Neuron (in vitro differentiated cells): ENCODE measurements around the gene DNLZ.
A peak's percentile ranks its signal among the peaks of the same experiment; 100 is the strongest.

Experiments
- H2AFZ ChIP-seq: one replicate; pipeline ENCODE4 v1.6.1; 2013; ENCODE audit warnings: low read depth, mild to moderate bottlenecking, inconsistent platforms, low read length, moderate library complexity
- H3K27me3 ChIP-seq: one replicate; pipeline ENCODE4 v1.6.1; 2013; ENCODE audit warnings: low read length; ENCODE audit not compliant: insufficient read depth
- H3K36me3 ChIP-seq: one replicate; pipeline ENCODE4 v1.6.1; 2013; ENCODE audit warnings: low read length; ENCODE audit not compliant: insufficient read depth
- H3K4me1 ChIP-seq: one replicate; pipeline ENCODE4 v1.6.1; 2013; ENCODE audit warnings: low read length; ENCODE audit not compliant: insufficient read depth
- H3K4me3 ChIP-seq: 2 replicates; pipeline ENCODE4 v1.5.1; 2013; ENCODE audit warnings: mild to moderate bottlenecking, low read length, moderate library complexity
- H3K9me3 ChIP-seq: one replicate; pipeline ENCODE4 v1.6.1; 2013; ENCODE audit warnings: low read length

Gene DNLZ

DNA sequence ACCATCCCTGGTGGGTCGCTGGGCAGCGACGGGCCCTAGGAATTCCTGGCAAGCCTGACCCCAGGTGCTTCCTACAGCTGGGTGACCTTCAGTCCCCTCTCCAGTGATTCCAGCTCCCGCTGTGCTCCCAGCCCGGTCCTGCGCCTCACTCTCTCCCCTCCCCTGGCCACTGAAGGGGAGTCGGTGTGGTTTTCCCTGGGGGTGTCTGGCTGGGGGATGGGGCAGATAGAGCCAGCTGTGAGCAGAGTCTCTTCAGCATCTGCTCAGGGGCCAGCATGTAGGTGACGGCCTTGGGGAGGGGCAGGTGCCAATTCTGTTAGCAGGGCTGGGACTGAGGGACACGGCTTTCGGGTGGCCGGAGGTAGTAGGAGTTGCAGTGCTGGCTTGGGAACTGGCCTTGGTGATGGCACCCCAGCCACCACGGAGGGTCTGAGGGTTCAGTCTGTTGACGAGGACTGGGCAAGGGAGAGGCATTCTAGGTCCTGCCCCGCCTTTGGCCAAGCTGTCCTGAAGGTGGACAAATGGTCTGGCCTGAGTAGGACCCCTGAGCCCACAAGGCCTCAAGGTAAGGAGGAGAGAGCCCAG lies 33.0 kb downstream of the DNLZ start:
- Histone ChIP-seq H3K9me3 (no peaks in the 10 kb centered on the region), H3K4me3 (no peak overlapping the region), H2AFZ (no peak overlapping the region), H3K36me3 (peaks cover 10% of the 10 kb centered on the region), H3K27me3 (peaks cover 2% of the 10 kb centered on the region), H3K4me1 (peaks cover 34% of the 10 kb centered on the region)

DNA sequence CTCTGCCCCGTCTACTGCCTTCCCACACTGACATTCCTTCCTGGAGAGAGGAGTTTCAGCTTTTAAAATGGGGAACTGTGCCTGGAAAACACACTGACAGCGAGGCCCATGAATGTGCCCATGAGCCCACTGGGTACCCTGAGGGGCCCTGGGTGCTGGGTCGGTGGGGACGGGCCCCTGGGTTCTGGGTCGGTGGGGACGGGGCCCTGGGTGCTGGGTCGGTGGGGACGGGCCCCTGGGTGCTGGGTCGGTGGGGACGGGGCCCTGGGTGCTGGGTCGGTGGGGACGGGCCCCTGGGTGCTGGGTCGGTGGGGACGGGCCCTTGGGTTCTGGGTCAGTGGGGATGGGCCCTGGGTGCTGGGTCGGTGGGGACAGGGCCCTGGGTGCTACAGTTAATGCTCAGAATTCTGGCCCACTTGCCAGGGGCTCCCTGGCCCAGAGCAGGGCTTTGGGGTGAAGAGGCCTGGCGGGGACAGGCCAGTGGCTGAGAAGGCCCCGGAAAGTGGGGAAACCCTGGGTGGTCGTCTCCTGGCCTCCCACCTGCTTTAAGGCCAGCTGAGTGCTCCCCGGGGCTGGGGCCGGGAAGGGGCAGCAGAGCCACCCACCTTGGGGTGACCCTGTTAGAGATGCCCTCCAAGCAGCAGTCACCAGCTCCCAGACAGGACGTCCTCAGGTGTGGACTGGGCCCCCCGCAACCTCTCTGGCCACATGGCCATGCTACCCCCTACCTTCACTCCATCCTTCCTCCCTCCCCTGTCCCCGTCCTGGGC lies 33.7 kb downstream of the DNLZ start:
- H3K4me3 ChIP-seq: no peak overlapping the region
- H3K27me3 ChIP-seq: peaks cover 2% of the 10 kb centered on the region
- H3K36me3 ChIP-seq: peaks cover 10% of the 10 kb centered on the region
- no peak overlapping the region for H2AFZ ChIP-seq
- H3K9me3 ChIP-seq: no peaks in the 10 kb centered on the region
- peaks cover 34% of the 10 kb centered on the region for H3K4me1 ChIP-seq

DNA sequence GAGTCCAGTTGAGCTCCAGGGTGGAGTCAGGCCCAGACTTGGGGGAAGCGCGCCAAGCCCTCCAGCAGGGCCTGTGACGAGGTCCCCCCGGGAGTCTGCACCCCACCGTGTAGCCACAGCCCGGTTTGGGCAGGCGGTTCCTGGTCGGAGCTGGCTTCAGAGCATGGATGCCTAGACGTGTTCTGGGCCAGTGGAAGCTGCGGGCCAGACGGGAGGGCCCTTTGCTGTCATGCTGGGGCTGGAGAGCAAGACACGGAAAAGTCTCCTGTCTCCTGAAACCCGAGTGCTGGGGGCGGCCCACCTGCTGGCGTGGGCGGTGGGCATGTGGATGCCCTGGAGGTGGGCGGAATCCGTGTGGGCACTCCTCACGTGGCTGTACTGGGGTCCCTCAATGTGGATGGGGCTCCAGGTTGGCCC lies 34.3 kb downstream of the DNLZ start:
- peaks cover 7% of the 10 kb centered on the region for H3K36me3 ChIP-seq
- no peak overlapping the region for H2AFZ ChIP-seq
- H3K27me3 ChIP-seq: peaks cover 2% of the 10 kb centered on the region
- no peaks in the 10 kb centered on the region for H3K9me3 ChIP-seq
- peaks cover 34% of the 10 kb centered on the region for H3K4me1 ChIP-seq
- H3K4me3 ChIP-seq: peak overlapping the region; percentile 91

DNA sequence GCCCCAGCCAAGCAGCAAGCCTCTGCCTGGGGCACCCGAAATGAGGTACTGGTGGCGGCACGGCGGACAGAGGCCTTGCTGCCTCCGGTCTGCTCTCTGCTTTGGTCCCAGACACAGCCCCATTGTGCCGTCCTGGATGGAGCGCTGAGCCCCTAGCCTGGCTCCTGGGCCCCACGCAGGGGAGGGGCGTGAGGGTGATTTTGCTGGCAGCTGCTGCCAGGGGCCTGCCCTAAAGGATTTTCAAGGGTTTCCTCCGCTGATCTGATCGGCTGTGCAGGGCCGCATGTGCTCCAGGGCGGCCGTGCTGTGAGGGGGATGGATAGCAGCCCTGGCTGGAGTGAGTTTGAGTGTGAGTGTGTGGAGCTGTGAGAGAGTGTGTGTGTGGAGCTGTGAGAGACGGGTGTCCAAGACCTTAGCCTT lies 34.9 kb downstream of the DNLZ start:
- H3K4me1 ChIP-seq: peaks cover 34% of the 10 kb centered on the region
- H2AFZ ChIP-seq: no peak overlapping the region
- H3K36me3 ChIP-seq: peaks cover 6% of the 10 kb centered on the region
- no peaks in the 10 kb centered on the region for H3K9me3 ChIP-seq
- peak overlapping the region; percentile 91 for H3K4me3 ChIP-seq
- H3K27me3 ChIP-seq: peaks cover 2% of the 10 kb centered on the region

DNA sequence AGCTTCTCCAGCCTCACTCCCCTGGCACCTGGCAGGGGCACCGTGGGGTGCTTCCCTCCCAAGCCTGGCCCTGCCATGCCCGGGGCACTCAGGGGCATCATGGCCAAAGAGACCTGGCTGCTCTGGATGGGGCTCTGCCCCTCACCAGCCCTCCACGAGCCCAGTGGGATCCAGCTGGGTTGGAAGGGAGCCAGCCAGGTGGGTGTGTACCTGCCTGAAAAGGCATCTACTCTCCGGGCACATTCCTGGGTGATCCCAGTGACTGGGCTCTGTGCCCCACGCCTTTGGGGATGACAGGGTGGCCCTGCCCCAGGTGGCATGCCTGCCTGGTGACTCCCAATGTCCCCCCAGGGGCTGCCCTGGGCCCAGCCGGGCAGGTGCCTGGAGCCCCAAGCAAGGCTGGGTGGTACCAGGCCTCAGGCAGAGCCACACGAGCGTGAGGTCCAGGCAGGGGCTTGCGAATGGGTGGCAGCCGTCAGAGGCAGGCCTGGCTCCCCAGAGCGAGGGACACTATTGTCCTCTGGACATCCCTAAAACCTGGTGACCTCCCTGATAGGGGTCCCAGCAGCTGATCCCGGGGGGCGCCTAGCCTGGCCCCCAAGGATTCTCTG lies 35.4 kb downstream of the DNLZ start:
- no peak overlapping the region for H2AFZ ChIP-seq

DNA sequence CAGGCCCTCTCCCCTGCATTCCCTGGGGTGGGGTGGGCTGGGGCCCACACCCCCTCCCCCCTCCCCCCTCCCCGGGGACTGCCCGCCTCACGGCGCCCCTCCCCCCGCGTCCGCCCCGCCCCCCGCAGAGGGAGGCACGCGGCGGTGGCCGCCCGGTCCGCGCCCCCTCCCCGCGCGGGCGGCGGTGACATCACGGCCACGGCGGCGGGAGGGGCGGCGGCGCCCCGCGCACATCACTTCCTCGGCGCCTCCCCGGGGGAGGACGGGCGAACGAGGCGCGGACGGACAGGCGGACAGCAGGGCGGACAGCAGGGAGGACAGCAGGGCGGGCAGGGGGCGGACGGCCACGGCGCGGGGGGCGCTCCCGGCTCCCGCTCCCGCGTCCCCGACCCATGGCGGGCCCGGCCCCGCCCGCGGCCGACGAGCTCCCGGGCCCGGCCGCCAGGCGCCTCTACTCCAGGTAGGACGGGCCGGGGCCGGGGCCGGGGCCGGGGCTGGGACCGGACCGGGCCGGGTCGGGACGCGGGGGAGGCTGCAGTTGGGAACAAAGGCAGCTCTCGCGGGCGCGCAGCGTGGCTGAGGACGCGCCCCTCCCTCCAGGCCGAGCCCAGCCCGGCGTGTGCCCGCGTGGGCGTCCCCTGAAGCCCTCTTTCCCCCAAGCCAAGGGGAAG lies 36.1 kb downstream of the DNLZ start, which contains the start of gene GPSM1:
GPSM1 (plus strand) TSS at position 236 of the 671 bp plus-strand sequence; CDS start at position 393, 157 bp downstream.
- H2AFZ ChIP-seq: peak within 1 kb of the TSS; percentile 31
- H3K9me3 ChIP-seq: no peaks in the 10 kb centered on the region
- H3K4me3 ChIP-seq: peak within 1 kb of the TSS; percentile 91
- H3K4me1 ChIP-seq: peaks cover 34% of the 10 kb centered on the region
- H3K36me3 ChIP-seq: peaks cover 4% of the 10 kb centered on the region
- peaks cover 2% of the 10 kb centered on the region for H3K27me3 ChIP-seq

More for the DNA sequence above, 35.4 kb downstream of the DNLZ start:
- peak overlapping the region; percentile 91 for H3K4me3 ChIP-seq
- no peaks in the 10 kb centered on the region for H3K9me3 ChIP-seq
- peaks cover 6% of the 10 kb centered on the region for H3K36me3 ChIP-seq
- peaks cover 2% of the 10 kb centered on the region for H3K27me3 ChIP-seq
- peaks cover 34% of the 10 kb centered on the region for H3K4me1 ChIP-seq

DNA sequence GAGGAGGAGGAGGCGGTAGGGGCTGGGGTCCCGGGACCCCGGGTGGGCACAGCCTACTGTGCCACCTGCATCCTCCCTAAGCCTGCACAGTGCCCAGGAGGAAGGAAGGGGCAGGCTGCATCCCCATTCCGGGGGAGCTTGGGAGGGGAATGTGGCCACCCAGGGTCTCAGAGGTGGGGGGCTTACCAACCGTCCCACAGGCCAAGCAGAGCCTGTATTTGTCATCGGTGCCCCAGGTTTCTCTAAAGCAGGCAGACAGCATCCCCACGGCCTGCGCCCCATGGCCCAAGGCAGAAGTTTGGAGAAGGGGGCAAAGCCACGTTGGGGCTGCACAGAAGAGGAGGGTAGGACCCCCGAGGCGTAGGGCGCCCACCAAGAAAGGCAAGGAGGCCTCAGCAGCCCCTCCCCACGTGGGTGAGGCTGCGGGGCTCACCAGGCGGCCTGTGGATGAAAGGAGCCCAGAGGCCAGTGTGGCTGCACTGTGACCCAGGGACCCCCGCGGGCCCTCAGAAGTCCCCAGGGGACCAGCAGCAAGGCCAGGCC lies 36.7 kb downstream of the DNLZ start:
- Histone ChIP-seq H2AFZ (peak overlapping the region; percentile 31), H3K27me3 (peaks cover 2% of the 10 kb centered on the region), H3K4me3 (peak overlapping the region; percentile 27), H3K9me3 (no peaks in the 10 kb centered on the region), H3K4me1 (peaks cover 34% of the 10 kb centered on the region), H3K36me3 (no peaks in the 10 kb centered on the region)

DNA sequence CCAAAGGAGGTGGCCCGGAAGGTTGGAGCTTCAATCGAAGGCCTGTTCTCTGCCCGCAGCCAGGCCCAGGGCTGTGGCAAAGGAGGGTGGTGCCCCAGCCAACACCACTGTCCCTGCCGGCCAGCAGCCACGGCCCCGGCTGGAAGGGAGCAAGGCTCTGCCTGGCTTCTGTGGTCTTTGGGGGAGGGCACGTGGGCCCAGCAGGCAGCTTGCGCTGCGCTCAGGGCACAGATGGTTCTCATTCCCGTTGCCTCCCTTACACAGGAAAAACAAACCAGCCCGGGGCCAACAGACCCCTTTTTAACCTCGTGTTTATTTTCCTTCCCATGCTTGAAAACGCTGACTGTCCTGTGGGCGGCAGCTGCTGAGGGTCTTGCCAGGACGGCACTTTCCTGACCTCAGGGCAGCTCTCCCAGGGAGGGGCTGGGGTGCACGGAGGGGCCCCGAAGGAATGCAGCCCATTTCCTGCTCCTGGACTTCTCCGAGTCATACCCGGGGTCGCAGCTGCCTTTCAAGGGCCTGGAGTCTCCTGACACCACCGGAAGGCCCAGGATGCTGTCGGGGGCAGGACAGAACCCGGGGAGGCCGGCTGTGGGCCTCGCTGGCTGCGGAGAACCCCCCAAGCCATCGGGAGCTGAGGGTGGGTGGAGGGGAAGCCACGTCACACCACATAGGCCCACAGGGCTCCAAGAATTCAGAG lies 37.3 kb downstream of the DNLZ start:
- H3K36me3 ChIP-seq: no peaks in the 10 kb centered on the region
- H3K4me3 ChIP-seq: peak overlapping the region; percentile 27
- H3K9me3 ChIP-seq: no peaks in the 10 kb centered on the region

DNA sequence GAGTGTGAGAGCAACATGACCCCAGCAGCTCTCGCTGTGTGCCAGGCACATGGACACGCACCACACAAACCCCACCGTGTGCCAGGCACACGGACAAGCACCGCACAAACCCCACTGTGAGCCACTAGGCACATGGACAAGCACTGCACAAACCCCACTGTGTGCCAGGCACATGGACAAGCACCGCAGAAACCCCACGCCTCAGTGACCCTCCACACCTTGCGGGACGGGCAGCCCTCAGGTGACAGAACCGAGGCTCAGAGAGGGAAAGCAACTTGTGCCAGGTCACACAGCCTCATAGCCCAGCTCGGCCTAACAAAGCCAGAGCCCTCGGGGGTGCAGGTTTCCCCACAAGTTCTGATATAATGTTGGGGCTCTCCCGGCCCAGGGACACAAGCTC lies 38.2 kb downstream of the DNLZ start:
- no peaks in the 10 kb centered on the region for H3K9me3 ChIP-seq
- peaks cover 34% of the 10 kb centered on the region for H3K4me1 ChIP-seq
- no peaks in the 10 kb centered on the region for H3K36me3 ChIP-seq
- peaks cover 2% of the 10 kb centered on the region for H3K27me3 ChIP-seq
- no peak overlapping the region for H2AFZ ChIP-seq
- no peak overlapping the region for H3K4me3 ChIP-seq

More for the DNA sequence above, 37.3 kb downstream of the DNLZ start:
- Histone ChIP-seq H2AFZ (peak overlapping the region; percentile 31), H3K4me1 (peaks cover 34% of the 10 kb centered on the region), H3K27me3 (peaks cover 2% of the 10 kb centered on the region)

DNA sequence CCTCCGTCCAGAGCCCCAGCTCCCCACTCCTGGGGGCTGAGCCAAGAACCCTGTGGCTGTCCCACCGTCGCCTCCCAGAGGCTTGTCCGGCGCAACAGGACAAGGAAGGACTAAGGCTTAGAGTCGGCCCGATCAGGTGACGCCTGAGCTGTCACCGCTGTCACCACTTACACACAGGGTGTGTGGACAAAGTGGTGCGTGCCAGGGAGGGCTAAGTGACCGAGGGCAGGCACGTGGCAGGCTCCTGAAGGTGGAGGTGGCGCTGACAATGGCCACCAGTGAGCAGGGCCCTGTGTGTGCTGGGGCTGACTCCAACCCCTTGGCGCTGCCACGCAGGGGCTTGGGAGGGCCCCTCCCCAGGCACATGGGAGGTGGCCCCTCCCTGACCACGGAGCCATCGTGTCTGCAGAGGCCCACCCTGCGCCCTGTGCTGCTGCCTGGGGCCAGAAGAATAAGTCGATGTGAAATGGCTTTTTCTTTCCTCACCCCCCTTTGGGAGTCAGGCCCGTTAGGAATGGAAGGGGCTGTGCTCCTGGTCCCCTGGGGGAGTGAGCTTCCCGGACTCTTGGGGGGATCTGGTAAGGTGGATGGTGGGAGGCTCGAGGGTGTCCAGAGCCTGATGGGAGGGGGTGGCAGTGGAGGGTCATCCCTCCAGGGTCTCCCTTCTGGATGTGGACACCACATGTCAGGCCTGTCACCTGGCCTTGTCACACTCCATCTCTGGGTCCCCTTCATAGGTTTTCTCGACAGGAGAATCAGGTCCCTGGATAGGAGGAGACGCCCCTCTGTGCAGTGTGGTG lies 38.8 kb downstream of the DNLZ start:
- Histone ChIP-seq H3K36me3 (no peaks in the 10 kb centered on the region), H3K27me3 (peaks cover 2% of the 10 kb centered on the region), H2AFZ (no peak overlapping the region), H3K4me1 (peaks cover 34% of the 10 kb centered on the region), H3K9me3 (no peaks in the 10 kb centered on the region), H3K4me3 (no peak overlapping the region)

DNA sequence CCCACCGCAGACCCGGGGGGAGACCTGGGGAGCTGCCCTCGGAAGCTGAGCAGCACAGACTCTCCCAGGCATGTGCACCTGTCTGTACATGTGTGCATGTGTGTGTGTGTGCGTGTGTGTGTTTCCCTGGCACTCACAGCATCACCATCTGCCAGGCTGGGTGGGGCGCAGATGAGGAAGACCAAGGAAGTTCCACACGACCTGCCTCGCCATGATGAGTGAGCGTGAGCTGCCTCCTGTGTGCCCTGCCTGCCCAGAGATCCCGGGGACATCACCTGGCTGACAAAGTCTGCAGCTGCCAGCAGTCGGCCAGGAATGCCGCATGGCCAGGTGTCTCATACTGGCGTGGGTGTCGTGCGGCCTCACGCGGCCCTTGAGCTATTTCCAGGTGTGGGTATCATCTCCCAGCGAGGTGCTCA lies 40.2 kb downstream of the DNLZ start:
- Histone ChIP-seq H3K27me3 (peaks cover 2% of the 10 kb centered on the region), H3K9me3 (no peaks in the 10 kb centered on the region), H3K4me1 (peaks cover 28% of the 10 kb centered on the region), H3K36me3 (no peaks in the 10 kb centered on the region), H2AFZ (no peak overlapping the region), H3K4me3 (no peak overlapping the region)
